Measurements from ENCODE around the gene APOL6. TPM values are rescaled to one million over a fixed set of nuclear protein-coding genes. Genes with fewer than 3 reads are reported as not detected.
A peak's percentile ranks its signal among the peaks of the same experiment; 100 is the strongest.

APOL6 gene, protein sequence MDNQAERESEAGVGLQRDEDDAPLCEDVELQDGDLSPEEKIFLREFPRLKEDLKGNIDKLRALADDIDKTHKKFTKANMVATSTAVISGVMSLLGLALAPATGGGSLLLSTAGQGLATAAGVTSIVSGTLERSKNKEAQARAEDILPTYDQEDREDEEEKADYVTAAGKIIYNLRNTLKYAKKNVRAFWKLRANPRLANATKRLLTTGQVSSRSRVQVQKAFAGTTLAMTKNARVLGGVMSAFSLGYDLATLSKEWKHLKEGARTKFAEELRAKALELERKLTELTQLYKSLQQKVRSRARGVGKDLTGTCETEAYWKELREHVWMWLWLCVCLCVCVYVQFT
- total RNA-seq: 10 to 100 TPM; 23.5 to 33.2 TPM

DNA sequence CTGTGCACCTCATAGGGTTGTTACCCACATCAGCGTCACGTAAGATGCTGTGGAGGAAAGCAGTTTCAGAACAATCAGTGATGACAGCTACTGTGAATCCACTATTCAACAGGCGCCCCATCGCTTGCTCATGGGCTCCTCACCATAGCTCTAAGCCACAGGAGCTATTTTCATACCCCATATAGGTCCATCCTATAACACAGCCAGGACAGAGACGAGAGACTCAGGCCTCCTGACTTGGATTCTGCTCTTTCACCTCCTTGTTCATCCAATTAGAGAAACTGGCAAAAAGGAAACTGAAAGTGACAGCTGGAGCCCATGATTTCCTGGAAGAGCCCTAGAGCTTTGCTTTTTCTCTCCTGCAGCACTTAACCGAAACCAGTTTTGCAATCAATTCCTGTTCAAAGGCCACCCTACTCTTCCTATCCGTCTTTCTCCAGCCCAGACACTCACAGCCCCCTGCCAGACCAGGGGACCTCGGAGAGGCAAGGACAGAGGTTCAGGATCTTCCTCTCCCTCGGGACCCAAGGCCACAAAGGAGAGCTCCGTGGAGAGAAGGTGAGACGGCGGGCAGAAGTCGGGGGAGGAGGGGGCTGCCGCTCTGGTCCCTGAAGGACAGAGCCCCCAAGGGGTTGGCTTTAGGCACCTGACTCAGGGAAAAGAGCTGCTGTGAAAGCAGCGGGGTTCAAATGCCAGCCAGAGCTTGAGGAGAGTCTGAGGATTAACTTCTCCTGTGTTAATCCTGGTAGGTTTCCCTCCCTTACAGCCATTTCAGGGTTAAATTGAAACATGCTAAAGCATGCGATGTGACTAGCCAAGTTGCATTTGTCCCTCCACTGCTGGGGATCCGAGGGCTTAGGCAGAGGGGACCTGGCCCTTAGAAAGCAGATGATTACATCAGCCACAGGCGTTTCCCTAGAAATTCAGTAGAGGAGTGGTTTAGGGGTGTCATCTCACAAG, at the start of gene APOL6:
Gene APOL6 (plus strand): TSS at position 381 of the 960 bp plus-strand sequence. CDS start 7,980 bp downstream, outside the sequence.
- peak; percentile 83 to 89 for ATAC-seq
- peaks cover 21 to 31% of the 10 kb centered on the region in 2 donors for H3K36me3 Mint-ChIP-seq
- peak within 1 kb of the TSS; percentile 100 for H3K27ac Mint-ChIP-seq
- DNase-seq (ENCODE audit: low spot score in 2 of 2): peak; percentile 60 to 74
- peaks cover 0 to 3% of the 10 kb centered on the region in 2 donors for H3K9me3 Mint-ChIP-seq

DNA sequence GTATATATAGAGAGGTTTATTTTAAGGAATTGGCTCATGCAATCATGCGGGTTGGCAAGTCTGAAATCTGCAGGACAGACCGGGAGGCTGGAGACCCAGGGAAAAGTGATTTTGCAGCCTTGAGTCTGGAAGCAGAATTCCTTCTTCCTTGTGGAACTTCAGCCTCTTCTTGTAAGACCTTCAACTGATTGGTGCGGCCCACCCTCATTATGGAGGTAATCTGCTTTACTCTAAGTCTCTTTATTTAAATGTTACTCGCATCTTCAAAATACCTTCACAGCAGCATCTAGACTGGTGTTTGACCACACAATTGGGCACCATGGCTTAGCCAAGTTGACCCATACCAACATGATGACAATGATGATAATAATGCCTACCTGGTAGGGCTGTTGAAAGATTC, 48.9 kb upstream of the APOL6 start:
- no peaks in the 10 kb centered on the region for H3K9me3 Mint-ChIP-seq
- ATAC-seq: no peak

DNA sequence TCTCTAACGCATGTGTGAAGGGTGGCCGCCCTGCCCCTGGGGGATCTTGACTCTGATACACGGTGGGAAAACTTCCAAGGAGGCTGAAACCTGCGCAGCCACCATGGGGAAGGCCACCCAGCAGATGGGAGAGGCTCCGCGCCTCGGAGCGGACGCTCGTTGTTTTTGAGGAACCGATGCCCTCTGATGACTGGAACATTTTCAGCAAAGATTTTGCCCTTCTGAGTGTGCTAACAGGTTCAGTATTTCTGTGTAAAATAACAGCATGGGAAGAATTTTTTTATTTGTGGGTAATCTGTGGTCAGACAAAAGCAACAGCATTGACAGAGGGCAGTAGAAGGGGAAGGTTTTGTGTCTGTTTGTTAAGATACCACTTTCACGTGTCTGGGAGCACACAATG, 47.8 kb upstream of the APOL6 start:
- DNase-seq (ENCODE audit: low spot score in 2 of 2) (no peak), ATAC-seq (no peak)
- Mint-ChIP-seq H3K9me3 (no peaks in the 10 kb centered on the region), H3K36me3 (no peaks in the 10 kb centered on the region), H3K27ac (no peak overlapping the region)

More for the DNA sequence above, 48.9 kb upstream of the APOL6 start:
- H3K27ac Mint-ChIP-seq: no peak overlapping the region
- no peaks in the 10 kb centered on the region for H3K36me3 Mint-ChIP-seq
- no peak for DNase-seq (ENCODE audit: low spot score in 2 of 2)

DNA sequence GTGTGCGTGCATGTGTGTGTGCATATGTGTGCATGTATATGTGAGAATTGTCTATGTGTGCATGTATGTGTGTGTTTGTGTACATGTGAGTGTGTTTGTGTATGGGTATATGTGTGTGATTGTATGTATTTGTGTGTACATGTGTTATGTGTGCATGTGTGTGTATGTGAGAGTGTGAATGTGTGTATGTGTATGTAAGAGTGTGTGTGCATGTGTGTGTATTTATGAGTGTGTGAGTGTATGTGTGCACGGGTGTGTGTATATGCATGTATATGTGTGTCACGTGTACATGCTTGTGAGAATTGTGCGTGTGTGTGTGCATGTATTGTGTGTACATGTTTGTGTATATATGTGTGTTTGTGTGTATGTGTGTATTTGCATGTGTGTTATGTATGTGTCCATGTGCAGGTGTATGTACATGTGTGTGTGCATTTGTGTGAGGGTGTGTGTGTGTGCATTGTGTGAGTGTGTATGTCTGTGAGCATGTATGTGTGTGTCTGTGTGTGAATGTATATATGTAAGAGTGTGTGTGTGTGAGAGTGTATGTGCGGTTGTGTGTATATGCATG, 47.1 kb upstream of the APOL6 start:
- Mint-ChIP-seq H3K27ac (no peak overlapping the region), H3K36me3 (no peaks in the 10 kb centered on the region), H3K9me3 (no peaks in the 10 kb centered on the region)
- DNase-seq (ENCODE audit: low spot score in 2 of 2) (no peak), ATAC-seq (no peak)

DNA sequence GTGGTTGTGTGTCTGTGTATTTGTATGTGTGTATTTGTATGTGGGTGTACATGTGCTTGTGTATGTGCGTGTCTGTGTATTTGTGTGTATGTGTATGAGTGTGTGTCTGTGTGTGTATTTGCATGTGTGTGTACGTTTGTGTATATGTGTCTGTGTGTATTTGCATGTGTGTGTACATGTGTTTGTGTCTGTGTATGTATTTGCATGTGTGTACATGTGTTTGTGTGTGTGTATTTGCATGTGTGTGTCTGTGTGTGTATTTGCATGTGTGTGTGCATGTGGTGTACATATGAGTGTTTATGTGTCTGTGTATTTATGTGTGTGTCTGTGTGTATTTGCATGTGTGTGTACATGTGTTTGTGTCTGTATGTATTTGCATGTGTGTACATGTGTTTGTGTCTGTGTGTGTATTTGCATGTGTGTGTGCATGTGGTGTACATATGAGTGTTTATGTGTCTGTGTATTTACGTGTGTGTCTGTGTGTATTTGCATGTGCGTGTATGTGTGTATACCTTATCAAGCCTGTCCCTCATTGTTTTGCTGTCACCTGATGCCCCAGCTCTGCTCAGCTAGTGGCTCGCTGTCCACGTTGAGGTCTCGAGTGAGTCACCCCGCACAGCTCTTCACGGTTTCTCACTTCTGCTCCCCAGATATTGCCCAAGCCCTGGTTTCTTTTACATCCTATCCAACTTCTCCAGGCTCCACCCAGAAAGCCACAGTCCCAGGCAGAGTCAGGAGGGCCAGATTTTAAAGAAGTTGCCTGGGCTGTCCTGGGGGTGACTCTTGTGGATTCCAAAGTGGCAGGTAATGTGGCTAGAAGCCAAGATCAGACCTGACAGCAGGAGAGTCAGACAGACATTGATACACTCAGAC, 46.3 kb upstream of the APOL6 start:
- Mint-ChIP-seq H3K36me3 (no peaks in the 10 kb centered on the region), H3K9me3 (no peaks in the 10 kb centered on the region), H3K27ac (no peak overlapping the region)
- ATAC-seq (peak in 1 of 2 donors; percentile 41), DNase-seq (ENCODE audit: low spot score in 2 of 2) (no peak)

DNA sequence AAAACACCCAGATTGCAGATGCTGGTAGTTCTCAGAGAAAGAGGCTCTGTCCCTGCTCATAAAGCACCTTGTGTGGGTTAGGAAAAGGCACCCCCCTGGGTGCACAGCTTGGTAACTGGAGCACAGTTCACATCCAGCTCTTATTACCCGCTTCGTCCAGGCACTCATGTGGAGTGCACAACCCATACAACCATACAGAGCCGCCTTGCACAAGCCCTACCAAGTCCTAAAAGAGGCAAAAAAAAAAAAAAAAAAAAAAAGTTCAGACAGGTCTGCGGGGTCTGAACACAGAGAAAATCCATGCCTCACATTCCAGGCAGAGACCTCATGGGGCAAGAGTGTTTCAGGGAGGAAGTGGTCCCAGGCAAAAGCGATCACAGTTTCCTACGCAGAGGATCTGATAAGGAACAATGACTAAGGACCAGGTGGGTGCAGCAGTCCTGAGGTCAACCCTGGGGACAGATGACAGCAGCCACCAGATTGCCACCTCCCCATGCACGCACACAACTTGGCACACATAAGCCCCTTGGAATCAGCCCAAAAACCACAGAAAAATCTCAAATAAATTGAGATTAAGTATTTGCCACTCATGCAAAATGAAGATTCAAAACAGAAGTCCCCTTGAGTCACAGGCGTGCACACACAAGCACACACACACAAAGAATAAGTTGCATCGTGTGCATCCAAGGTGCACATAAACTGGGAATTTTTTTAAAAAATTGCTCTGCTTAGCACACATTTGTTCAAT, 43.5 kb upstream of the APOL6 start:
- peak; percentile 75 to 92 for ATAC-seq
- no peak for DNase-seq (ENCODE audit: low spot score in 2 of 2)
- no peaks in the 10 kb centered on the region for H3K36me3 Mint-ChIP-seq
- H3K27ac Mint-ChIP-seq: no peak overlapping the region
- no peaks in the 10 kb centered on the region for H3K9me3 Mint-ChIP-seq

DNA sequence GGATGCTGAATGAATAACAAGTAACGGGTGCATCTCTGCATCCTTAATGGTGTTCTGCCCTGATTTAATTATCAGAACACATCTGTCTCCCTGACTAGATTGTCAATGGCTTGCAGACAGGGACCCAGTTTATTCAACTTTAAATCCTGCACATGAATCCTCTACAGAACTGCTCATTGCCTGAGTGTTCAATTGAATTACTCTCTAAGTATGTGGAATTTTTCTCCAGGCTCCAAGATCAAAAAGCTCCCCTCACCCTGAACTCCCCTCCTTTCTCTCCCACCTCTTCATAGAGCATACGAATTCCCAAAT, 42.9 kb upstream of the APOL6 start:
- DNase-seq (ENCODE audit: low spot score in 2 of 2) (no peak), ATAC-seq (no peak)
- no peak overlapping the region for H3K27ac Mint-ChIP-seq
- H3K36me3 Mint-ChIP-seq: no peaks in the 10 kb centered on the region
- no peaks in the 10 kb centered on the region for H3K9me3 Mint-ChIP-seq

DNA sequence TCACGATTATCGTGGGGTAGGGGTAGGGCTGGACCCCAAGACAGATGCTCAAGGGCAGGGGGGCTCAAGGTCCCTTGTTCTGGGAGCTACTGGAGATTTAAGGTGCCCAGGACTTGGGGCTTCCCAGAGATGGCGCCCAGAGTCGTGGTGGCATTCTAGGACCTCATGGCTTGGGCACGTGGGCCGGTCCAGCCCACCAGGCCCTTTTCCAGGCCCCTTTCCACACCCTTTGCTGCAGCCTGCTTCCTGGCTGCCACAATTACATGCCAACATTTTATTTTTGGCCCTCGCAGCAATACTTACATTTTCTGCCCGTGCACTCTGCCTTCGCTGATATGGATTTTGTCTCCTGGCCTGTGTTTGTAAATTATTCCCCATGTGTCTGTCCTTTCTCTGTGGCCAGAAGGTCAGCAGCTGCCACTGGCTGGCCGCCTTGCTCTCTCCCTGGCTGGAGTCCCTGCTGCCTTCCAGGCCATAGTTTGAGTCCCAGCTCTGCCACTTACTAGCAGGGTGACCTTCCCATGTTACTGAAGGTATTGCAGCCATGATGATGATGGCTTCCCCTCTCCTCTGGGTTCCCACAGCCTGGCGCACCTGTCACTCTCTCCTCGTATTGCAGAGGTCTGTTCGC, 42.3 kb upstream of the APOL6 start:
- Mint-ChIP-seq H3K36me3 (no peaks in the 10 kb centered on the region), H3K9me3 (no peaks in the 10 kb centered on the region), H3K27ac (peak overlapping the region in 1 of 2 donors; percentile 45)
- ATAC-seq (no peak), DNase-seq (ENCODE audit: low spot score in 2 of 2) (no peak)

DNA sequence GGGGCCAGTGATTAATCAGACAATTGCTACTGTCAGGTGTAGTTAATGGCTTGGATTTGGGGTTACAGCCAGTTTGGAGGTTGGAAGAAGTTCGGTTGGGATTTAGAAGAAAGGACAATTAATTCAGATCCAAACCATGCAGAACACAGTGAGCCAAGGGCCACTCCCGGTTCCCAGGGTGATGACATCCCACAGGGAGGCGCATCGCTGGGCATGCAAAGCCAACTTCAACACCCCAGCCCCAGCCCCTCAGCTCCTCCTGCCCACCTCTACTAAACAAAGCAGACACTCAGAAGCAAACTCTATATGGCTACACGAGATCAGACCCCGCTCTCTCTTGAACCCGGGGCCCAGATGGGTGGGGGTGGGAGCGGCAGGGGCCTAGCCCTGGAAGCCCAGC, 41.3 kb upstream of the APOL6 start:
- no peak overlapping the region for H3K27ac Mint-ChIP-seq
- ATAC-seq (no peak), DNase-seq (ENCODE audit: low spot score in 2 of 2) (no peak)
- H3K9me3 Mint-ChIP-seq: no peaks in the 10 kb centered on the region
- H3K36me3 Mint-ChIP-seq: no peaks in the 10 kb centered on the region

DNA sequence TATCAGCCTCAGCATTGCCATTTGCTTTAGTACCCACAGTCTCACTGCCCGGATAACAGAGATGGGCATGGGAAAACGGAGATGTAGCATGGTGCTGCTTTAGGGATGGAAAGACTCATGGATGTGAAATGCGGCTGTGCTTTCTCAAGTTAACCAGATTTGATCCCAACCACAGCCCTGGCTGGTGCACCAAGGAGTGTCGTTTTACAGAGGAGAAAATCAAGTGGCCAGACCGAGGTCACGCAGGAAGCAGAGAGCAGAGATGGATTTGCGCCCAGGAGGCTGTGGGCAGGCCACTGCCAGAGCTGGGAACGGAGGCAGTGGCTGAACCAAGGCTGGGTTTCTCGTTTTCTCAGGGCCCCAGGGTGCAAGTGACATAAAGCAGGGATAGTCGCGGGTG, 40.2 kb upstream of the APOL6 start:
- ATAC-seq (no peak), DNase-seq (ENCODE audit: low spot score in 2 of 2) (no peak)
- Mint-ChIP-seq H3K27ac (no peak overlapping the region), H3K9me3 (no peaks in the 10 kb centered on the region), H3K36me3 (no peaks in the 10 kb centered on the region)

DNA sequence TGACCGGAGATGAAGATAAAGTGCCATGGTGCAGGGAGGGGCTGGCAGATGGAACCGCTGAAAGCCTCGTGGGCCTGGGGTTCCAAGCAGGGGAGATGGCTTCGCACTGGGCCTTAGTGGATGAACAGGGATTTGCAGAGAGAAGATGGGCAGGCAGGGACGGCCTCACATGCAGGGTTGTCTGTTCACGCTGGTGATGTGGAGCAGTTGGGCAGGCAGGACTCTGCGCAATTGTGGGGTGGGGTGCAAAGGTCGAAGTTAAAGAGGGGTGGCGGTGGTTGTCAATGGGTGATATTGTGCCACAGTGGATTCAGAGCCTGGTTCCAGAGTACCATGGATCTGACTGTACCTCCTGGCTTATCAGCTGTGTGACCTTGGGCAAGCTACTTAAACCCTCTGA, 39.0 kb upstream of the APOL6 start:
- Mint-ChIP-seq H3K36me3 (no peaks in the 10 kb centered on the region), H3K9me3 (no peaks in the 10 kb centered on the region), H3K27ac (no peak overlapping the region)
- ATAC-seq (no peak), DNase-seq (ENCODE audit: low spot score in 2 of 2) (no peak)

DNA sequence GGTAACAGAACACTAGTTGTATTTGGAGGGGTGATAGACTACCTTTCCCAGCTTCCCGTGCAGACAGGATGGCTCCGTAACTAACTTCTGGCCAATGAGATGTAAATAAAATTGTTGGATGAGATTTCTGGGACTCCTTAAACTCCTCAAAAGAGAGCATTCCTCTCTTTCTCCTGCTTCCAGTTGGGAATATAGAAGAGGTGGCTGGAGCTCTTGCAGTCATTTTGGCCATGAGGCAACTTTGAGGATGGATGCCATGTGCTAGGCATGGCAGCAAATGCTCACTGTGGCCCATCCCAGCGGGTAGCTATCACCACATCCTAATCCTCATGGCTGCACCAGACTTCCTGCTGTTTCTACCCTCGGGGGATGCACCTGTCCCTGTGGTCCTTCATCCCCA, 38.5 kb upstream of the APOL6 start:
- no peak overlapping the region for H3K27ac Mint-ChIP-seq
- ATAC-seq (no peak), DNase-seq (ENCODE audit: low spot score in 2 of 2) (no peak)
- no peaks in the 10 kb centered on the region for H3K9me3 Mint-ChIP-seq
- H3K36me3 Mint-ChIP-seq: no peaks in the 10 kb centered on the region

DNA sequence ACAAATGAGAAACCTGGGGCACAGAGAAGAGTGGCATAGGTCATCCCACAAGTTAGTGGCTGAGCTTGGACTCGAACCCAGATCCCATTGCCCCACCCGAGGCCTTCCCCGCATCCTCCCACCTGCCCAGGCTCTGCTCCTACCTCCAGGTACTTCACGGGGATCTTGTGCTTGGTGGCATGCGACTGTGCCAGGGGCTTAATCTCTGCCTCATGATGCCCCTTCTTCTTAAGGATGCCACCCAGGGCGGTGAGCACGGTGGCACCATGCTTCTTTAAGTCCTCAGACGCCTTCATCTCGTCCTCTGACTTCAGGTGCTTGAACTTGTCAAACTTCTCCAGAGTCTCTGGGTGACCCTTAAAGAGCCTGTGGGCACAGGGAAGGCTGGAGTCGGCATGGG, 37.5 kb upstream of the APOL6 start:
- DNase-seq (ENCODE audit: low spot score in 2 of 2) (no peak), ATAC-seq (no peak)
- Mint-ChIP-seq H3K27ac (no peak overlapping the region), H3K36me3 (no peaks in the 10 kb centered on the region), H3K9me3 (no peaks in the 10 kb centered on the region)

DNA sequence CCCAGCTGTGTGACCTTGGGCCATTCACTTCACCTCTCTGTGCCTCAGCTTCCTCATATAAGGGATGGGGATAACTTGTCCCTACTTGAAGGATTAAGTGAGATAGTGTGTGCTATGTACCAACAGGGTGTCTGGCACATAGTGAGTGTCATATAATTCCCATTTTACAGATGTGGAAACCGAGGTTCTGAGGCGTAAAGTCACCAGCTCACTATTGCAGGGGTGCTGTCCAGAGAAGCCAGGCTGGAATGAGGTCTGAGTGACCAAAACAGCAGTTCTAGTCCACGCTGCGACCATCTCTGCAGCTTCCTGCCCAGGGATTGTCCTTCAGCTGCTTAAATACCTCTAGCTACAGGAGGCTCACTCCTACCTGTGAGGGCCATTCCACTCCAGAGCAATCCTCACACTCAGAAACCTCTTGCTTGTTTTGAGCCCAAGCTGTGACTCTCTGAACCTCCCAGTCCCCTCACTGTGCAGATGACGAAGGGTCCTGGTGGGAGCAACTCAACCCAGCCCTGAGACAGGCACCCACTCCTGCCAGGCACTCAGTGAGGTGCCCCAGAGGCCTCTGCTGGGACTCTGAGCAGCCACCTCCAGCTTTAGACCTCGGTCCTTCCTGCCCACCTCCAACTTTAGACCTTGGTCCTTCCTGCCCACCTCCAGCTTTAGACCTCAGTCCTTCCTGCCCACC, 36.9 kb upstream of the APOL6 start:
- H3K36me3 Mint-ChIP-seq: no peaks in the 10 kb centered on the region
- H3K9me3 Mint-ChIP-seq: no peaks in the 10 kb centered on the region
- peak in 1 of 2 donors; percentile 13 for ATAC-seq
- DNase-seq (ENCODE audit: low spot score in 2 of 2): no peak
- H3K27ac Mint-ChIP-seq: no peak overlapping the region
